ELF-1 (cell line): ENCODE data around the gene CTNS.

Source experiments
- DNase-seq: peaks from one replicate; pipeline ENCODE4 v3.0.0-alpha.2; 2016; ENCODE audit warnings: low read depth, low spot score

The CTNS gene

DNA sequence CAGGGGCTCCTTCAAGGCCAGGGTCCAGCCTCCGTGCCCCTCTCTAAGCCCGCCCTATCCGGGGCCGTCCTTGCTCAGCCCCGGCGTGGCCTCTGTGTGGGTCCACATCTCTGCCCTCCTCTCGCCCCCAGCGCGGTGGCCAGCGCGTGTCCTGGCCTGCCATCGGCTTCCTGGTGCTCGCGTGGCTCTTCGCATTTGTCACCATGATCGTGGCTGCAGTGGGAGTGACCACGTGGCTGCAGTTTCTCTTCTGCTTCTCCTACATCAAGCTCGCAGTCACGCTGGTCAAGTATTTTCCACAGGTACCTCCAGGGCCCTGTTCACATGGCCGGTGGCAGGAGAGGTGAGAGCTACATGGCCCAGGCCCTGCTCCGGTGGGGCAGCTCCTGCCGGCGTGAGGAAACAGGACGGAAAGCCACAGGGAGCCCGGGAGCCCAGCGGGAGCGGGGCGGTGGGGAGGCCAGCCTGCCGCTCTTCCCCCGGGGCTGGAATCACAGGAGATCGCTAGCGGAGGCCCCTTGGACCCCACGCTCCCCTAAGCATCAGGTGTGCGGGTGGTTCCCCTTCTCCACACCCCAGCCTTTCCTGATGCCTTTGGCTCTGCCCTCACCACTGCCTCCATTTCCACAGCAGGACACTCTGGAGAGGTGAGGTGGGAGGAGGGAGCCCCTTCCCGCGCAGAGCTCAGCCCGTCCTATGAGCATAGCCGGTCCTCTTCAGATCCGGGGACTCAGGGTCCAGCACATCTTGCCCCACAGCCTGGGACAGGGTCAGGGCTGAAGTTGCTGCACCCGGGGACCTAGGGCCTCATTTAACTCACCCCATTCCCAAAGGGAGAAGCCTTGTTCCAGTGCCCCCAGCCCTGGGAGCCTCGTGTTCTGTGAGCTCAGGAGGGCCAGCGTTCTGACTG, 21.6 kb downstream of the CTNS start:
- no peak for DNase-seq

DNA sequence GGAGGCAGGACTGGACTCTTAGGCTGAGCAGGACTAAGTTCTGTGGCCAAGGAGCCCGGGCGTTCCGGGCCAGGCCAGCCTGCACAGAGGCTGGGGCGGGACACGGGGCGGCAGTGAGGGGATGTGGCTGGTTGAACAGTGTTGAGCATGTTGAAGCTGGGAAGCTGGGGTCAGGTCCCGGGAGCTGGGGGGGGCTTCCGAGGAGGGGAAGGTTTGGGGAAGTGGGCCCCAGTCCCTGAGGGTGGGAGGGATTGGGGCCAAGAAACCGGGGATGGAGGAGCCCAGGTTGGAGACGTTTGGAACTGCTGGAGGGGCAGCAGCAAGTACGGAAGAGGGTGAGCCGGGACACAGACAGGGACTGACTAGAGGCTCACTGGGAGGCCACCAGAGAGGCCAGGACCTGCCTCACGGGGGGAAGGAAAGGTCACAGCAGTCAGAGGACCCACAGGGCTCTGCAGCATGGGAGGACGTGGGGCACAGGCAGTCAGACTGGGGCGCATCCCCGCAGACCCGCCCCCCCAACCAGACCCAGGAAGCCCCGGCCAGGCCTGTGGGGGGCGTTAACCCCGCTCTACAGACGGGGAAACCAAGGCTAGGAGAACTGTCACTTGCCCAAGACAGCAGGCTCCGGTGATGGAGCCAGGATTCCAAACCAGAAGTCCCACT, 22.4 kb downstream of the CTNS start:
- DNase-seq: no peak

- no peak for DNase-seq
Observed at GRCh38 chr17:3659541-3660111, 23.1 kb downstream of the CTNS start.

DNA sequence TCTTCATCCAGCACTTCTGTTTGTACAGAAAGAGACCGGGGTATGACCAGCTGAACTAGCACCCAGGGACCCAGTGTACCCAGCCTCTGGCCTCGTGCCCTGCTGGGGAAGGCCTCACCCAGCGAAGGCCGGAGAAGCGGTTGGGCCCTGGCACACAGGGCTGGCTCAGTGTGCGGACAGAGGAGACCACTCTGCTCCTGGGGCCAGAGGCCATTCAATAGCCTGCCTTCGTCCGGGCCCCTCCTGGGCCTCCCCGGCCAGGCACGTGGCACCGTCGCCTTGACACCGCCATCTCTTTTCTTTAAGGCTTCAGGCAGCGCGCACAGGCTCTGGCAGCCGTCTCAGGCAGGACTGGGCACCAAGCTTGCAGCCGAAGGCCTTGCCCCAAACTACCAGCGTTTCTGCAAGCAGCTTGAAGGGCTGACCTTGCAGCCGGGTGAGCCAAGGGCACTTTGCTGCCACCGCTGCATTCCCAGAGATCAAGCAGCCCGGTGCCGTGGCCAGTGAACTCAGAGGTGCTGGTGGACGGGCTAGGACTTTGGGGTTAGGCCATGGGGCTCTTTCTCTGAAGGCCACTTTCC, 23.8 kb downstream of the CTNS start:
- DNase-seq: no peak

DNA sequence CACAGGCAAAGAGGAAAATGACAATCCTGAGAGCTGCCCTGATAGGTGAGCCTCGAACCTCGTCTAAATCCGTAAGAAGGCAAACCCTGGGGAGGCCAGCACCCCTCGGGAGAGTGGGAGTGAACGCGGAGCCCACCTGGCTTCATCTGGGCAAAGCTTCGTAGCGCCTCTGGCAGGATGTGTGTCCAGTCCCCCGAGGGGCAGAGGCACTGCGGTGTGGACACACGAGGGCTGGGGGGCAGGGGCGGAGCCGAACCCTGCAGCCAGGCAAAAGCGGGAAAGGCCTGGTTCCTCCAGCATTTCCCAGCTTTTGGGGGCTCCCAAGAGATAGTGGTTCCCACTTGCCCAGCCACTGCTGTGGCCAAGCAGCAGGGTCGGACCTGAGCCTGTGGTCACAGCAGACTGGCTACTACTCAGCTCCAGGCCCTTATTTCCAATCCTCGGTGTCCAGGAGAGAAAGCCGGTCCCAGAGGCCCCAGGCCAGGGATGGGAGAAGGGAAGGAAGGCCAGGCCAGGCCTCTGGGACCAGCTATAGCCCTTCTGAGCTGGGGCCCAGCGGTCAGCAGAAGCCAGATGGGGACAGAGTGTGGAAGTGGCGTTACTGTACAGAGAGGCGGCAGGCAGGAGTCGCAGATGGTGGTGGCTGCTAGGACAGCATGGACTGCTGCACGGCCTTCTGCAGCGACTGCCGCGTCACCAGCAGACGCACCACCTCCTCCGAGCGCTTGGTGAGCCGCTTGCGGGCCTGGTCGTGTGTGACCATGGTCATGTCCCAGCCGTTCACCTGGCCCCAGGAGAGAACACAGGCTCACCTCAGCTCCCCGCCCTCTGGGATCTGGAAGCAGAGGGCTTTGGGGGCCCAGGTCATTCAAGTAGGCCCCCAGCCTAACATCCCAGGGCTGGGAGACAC, 26.8 kb downstream of the CTNS start:
- no peak for DNase-seq

DNA sequence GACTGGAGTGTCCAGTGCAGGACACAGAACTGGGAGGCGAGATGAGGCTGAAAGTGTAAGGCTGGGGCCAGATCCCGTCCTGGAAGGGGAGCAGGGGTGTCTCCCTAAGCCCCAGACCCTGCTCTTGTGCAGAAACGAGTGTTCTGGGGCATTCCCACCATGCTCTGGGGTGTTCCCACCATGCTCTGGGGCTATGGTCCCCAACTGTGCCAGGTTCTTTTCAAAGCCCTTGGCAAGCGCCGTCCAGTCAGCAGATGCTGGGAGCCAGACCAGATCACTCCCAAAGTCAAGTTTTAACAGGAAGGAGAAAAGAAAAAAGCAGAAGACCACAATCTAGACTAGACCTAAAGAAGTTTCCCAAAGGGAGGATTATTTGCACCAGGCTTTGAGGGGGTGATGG, 29.3 kb downstream of the CTNS start:
- no peak for DNase-seq

DNA sequence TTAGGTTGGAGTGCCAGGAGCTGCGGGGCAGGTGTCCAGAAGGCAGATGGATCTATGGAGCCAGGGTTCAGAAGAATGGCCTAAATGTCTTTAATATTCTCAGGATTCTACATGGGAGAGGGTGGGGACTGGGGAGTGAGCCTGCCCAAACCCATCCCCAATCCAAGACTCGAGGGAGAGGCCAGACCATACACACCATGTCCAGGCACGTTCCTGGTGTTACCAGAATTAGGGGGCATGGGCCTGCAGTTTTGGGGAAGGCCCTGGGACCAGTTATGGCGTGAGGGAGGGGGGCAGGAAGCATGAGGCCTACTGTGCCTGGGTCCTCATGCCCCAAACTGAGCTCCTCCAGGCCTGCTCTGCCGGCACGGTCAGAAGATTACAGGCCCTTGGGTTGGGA, 30.0 kb downstream of the CTNS start:
- DNase-seq: no peak

- peak; percentile 91 for DNase-seq
Observed at GRCh38 chr17:3667366-3668278, 31.1 kb downstream of the CTNS start.

- peak; percentile 99 for DNase-seq
Observed at GRCh38 chr17:3668279-3669084, 31.9 kb downstream of the CTNS start, which contains the start of the genes EMC6 and TAX1BP3. Gene EMC6 (plus strand): TSS chr17:3668812. CDS start chr17:3669147, 335 bp downstream. Gene TAX1BP3 (minus strand): TSS chr17:3668578. CDS start chr17:3668526, 52 bp downstream.

DNA sequence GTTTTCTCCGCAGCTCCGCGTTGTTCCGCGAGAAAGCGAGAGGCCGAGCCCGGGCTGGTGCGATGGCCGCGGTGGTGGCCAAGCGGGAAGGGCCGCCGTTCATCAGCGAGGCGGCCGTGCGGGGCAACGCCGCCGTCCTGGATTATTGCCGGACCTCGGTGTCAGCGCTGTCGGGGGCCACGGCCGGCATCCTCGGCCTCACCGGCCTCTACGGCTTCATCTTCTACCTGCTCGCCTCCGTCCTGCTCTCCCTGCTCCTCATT, 32.5 kb downstream of the CTNS start:
- no peak for DNase-seq

DNA sequence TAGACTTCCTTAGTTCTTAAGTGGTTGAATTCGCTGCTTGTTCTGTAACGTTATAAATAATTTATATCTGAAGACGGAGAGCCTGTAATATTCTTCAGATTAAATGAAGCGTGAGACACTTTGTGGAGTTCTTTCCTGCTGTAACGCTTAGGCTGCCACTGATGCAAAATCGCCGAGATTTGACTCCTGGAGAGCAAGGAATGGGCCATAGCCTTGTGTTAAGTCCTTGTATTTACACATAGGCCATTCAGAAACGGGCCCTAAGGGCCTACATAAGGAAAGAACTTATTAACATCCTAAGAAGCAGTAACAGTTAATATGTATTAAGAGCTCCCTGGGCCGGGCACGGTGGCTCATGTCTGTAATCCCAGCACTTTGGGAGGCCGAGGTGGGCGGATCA, 33.0 kb downstream of the CTNS start:
- no peak for DNase-seq

GRCh38 chr17:3672571-3672970, 36.0 kb downstream of the CTNS start:
- no peak for DNase-seq

GRCh38 chr17:3675886-3676285, 39.3 kb downstream of the CTNS start:
- DNase-seq: no peak

DNA sequence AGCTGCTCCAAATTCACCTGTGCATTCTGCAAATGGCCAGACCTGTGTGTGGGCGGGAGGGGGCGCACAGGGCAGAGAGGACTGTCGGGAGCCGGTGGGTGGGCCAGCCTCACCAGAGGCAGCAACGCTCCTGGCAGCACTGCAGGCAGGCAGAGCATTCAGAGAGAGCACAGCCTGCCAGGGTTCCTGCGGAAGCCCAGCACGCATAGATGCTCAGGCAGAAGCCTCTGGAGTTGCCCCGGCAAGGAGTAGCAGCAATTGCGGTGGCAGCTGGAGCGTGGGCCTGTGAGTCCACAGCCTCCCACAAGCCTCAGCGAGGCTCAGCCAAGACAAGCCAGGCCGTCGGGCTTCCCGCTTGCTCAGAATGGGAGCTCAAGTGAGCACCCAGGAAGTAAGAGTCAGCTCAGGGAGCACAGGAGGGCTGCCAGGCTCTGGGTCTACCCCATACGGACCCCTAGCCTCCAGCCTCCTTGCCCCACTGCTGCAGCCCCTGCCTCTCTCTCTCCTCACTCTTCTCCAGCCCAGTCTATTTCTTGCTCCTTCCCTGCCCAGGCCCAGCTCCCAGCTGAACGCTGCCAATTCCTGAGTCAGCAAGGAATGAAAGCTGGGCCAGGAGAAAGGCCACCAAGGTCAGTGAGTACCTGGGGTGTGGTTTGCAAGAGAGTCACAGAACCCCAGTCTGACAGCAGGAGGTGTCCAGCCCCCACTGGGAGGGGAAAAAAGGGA, 41.7 kb downstream of the CTNS start:
- DNase-seq: peak; percentile 66

GRCh38 chr17:3678821-3679530, 42.4 kb downstream of the CTNS start:
- DNase-seq: no peak

DNA sequence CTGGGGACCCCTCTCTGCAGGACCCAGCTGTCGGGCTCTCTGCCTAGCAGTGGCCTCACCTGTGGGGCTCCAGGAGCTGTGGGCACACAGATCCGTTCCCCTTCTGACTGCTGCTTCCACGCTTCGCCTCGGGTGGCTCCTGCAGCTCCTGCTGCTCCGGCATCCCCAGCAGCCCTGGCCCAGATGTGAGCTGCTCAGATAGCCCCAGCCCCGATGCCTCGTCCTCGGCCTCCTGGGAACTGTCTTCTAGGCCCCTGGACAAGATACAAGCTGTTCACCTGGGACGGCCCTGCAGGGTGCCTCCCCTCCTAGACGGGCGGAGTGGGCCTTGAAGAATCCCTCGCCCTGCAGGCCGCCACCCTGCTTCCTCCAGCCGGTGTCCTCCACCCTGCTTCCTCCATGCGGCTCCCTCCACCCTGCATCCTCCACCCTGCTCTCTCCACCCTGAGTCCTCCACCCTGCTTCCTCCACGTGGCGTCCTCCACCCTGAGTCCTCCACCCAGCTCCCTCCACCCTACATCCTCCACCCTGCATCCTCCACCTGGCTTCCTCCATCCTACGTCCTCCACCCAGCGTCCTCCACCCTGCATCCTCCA, 43.1 kb downstream of the CTNS start:
- DNase-seq: no peak

- no peak for DNase-seq
Observed at GRCh38 chr17:3681057-3681456, 44.5 kb downstream of the CTNS start.

DNA sequence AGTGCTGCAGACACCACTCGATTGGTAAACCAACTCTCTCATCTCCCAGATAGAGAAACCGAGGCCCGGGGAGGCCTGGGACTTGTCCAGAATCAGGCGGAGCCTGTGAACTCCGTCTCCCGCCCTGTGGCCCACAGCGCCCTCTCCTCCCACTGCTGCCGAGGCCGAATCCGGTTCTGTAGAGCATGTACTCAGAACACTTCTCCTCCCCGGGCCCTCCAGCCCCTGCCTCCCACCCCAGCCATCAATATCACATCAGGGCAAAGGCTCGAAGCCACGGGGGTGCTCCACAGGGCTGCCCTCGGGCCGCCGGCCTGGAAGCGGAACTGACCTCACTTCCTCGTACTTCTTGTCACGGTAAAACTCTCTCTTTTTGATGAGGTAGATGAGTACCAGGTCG, 45.0 kb downstream of the CTNS start:
- no peak for DNase-seq
